ENCODE measurements around the gene BUB1.

GRCh38 chr2:110708455-110708854, 30.6 kb upstream of the BUB1 start:
- TF ChIP-seq, protein P1, sequence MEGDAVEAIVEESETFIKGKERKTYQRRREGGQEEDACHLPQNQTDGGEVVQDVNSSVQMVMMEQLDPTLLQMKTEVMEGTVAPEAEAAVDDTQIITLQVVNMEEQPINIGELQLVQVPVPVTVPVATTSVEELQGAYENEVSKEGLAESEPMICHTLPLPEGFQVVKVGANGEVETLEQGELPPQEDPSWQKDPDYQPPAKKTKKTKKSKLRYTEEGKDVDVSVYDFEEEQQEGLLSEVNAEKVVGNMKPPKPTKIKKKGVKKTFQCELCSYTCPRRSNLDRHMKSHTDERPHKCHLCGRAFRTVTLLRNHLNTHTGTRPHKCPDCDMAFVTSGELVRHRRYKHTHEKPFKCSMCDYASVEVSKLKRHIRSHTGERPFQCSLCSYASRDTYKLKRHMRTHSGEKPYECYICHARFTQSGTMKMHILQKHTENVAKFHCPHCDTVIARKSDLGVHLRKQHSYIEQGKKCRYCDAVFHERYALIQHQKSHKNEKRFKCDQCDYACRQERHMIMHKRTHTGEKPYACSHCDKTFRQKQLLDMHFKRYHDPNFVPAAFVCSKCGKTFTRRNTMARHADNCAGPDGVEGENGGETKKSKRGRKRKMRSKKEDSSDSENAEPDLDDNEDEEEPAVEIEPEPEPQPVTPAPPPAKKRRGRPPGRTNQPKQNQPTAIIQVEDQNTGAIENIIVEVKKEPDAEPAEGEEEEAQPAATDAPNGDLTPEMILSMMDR (IDR thresholded peaks at IDR 0.05 in 8 of 11, conservative IDR thresholded peaks at IDR 0.05 in 3 of 11): no peak
- no peak for TF ChIP-seq POLR2A (IDR thresholded peaks at IDR 0.05)
